ENCODE results near the gene AXIN1. TPM values are rescaled to one million over a fixed set of nuclear protein-coding genes. Genes with fewer than 3 reads are reported as not detected.

The AXIN1 gene
- total RNA-seq, 1 donor from 2014 or later, result 23.4 TPM

- intact Hi-C loops (cut with micrococcal nuclease), result no loop called here
Measured at GRCh38 chr16:307691-308312, 44.7 kb downstream of the AXIN1 start.

GRCh38 chr16:306911-307370 is 45.6 kb downstream of the AXIN1 start:
- intact Hi-C loops (cut with micrococcal nuclease), result no loop called here

GRCh38 chr16:305916-306626 is 46.5 kb downstream of the AXIN1 start:
- intact Hi-C loops (cut with micrococcal nuclease), result no loop called here

GRCh38 chr16:303760-304505 is 48.6 kb downstream of the AXIN1 start:
- intact Hi-C loops (cut with micrococcal nuclease), result no loop called here

GRCh38 chr16:301950-302349 is 50.6 kb downstream of the AXIN1 start:
- intact Hi-C loops (cut with micrococcal nuclease), result no loop called here

GRCh38 chr16:301235-301634 is 51.3 kb downstream of the AXIN1 start:
- intact Hi-C loops (cut with micrococcal nuclease), result no loop called here

- intact Hi-C loops (cut with micrococcal nuclease), result no loop called here
Measured at GRCh38 chr16:297832-298231, 54.7 kb downstream of the AXIN1 start.

GRCh38 chr16:296806-297510 is 55.6 kb downstream of the AXIN1 start:
- intact Hi-C loops (cut with micrococcal nuclease), result no loop called here

GRCh38 chr16:296276-296675 is 56.2 kb downstream of the AXIN1 start:
- intact Hi-C loops (cut with micrococcal nuclease), result no loop called here

- intact Hi-C loops (cut with micrococcal nuclease), result no loop called here
Measured at GRCh38 chr16:293043-293775, 59.3 kb downstream of the AXIN1 start.

- intact Hi-C loops (cut with micrococcal nuclease), result no loop called here
Measured at GRCh38 chr16:291539-291938, 61.0 kb downstream of the AXIN1 start.

- intact Hi-C loops (cut with micrococcal nuclease), result no loop called here
Measured at GRCh38 chr16:290681-291405, 61.7 kb downstream of the AXIN1 start.

- intact Hi-C loops (cut with micrococcal nuclease), result no loop called here
Measured at GRCh38 chr16:290015-290680, 62.4 kb downstream of the AXIN1 start.

- intact Hi-C loops (cut with micrococcal nuclease), result no loop called here
Measured at GRCh38 chr16:289395-289997, 63.0 kb downstream of the AXIN1 start.

- intact Hi-C loops (cut with micrococcal nuclease), result no loop called here
Measured at GRCh38 chr16:287981-288920, 64.3 kb downstream of the AXIN1 start.

GRCh38 chr16:287298-287811 is 65.2 kb downstream of the AXIN1 start:
- intact Hi-C loops (cut with micrococcal nuclease), result no loop called here

- intact Hi-C loops (cut with micrococcal nuclease), result loop anchor here (1.0 kb wide), 1 partner anchor 10 kb away; no protein-coding TSS in a partner anchor
Measured at GRCh38 chr16:286491-287297, 65.8 kb downstream of the AXIN1 start.
